Smooth muscle cell (in vitro differentiated cells): Measurements from ENCODE around the gene SLC6A18. TPM values are rescaled to one million over a fixed set of nuclear protein-coding genes. Genes with fewer than 3 reads are reported as not detected.

Experiments used
- DNase-seq: peaks from one replicate; lab custom pipeline; 2025; ENCODE audit not compliant: unreplicated experiment; lab: John Stamatoyannopoulos, UW
- H2AFZ ChIP-seq: fragments of 200-600 bp; sonication (generic); 2 replicates; pipeline ENCODE4 v1.6.0; 2016; ENCODE audit warnings: antibody characterized with exemption, low read depth, mild to moderate bottlenecking
- H3F3A ChIP-seq: fragments of 200-600 bp; sonication (generic); 2 replicates; pipeline ENCODE4 v1.6.0; 2017; ENCODE audit warnings: antibody characterized with exemption, low read depth
- H3K27ac ChIP-seq: fragments of 200-600 bp; sonication (generic); 2 replicates; pipeline ENCODE4 v1.5.1; 2016; ENCODE audit warnings: low read depth, mild to moderate bottlenecking
- H3K27me3 ChIP-seq: fragments of 200-600 bp; sonication (generic); 2 replicates; pipeline ENCODE4 v1.6.1; 2016; ENCODE audit warnings: low read depth, mild to moderate bottlenecking
- H3K36me3 ChIP-seq: fragments of 200-600 bp; sonication (generic); 2 replicates; pipeline ENCODE4 v1.5.1; 2016; ENCODE audit warnings: low read depth
- H3K4me1 ChIP-seq: fragments of 200-600 bp; sonication (generic); 2 replicates; pipeline ENCODE4 v1.5.1; 2016; ENCODE audit warnings: low read depth
- H3K4me2 ChIP-seq: fragments of 200-600 bp; sonication (generic); 2 replicates; pipeline ENCODE4 v1.6.0; 2016; ENCODE audit warnings: mild to moderate bottlenecking
- H3K4me3 ChIP-seq: fragments of 200-600 bp; sonication (generic); 2 replicates; pipeline ENCODE4 v1.5.1; 2016; ENCODE audit warnings: mild to moderate bottlenecking
- H3K79me2 ChIP-seq: fragments of 200-600 bp; sonication (generic); 2 replicates; pipeline ENCODE4 v1.6.0; 2016; ENCODE audit warnings: low read depth, mild to moderate bottlenecking
- H3K9ac ChIP-seq: fragments of 200-600 bp; sonication (generic); 2 replicates; pipeline ENCODE4 v1.6.0; 2016; ENCODE audit warnings: low read depth
- H3K9me3 ChIP-seq: fragments of 200-600 bp; sonication (generic); replicated peaks from 2 replicates; pipeline ENCODE4 v1.5.1; 2016; ENCODE audit warnings: low read depth
- H4K20me1 ChIP-seq: fragments of 200-600 bp; sonication (generic); 2 replicates; pipeline ENCODE4 v1.6.0; 2016; ENCODE audit warnings: low read depth
- CTCF ChIP-seq: fragments of 200-600 bp; sonication (generic); IDR thresholded peaks from 2 replicates; pipeline ENCODE4 v1.5.1; 2017; ENCODE audit warnings: borderline replicate concordance, mild to moderate bottlenecking, antibody characterized with exemption; ENCODE audit not compliant: insufficient read depth, poor library complexity, severe bottlenecking
- WGBS: methylation state at CpG from one replicate; pipeline ENCODE4 v1.1.7; 2016; ENCODE audit warnings: low lambda C conversion rate; 5-methylcytosine and 5-hydroxymethylcytosine counted together
- polyA plus RNA-seq: library from polyadenylated mRNA; unstranded; fragments of >200 nt; fragmentation: Nextera tagmentation; extraction: Ambion mirVana; gene quantifications from 2 replicates; pipeline ENCODE4 v1.2.1, GENCODE V29; 2016
- total RNA-seq: library from RNA; depleted of rRNA; stranded (reverse); fragments of >200 nt; gene quantifications from 2 replicates; pipeline ENCODE4 v1.2.3, GENCODE V29; 2014

SLC6A18 gene
- total and polyA plus RNA-seq, 2 experiments from 2014 or later: not detected

- Histone ChIP-seq H3K27ac (no peak overlapping the region), H4K20me1 (no peaks in the 10 kb centered on the region), H3K4me2 (no peak overlapping the region), H3K79me2 (no peaks in the 10 kb centered on the region), H3K36me3 (no peaks in the 10 kb centered on the region), H3K9ac (no peak overlapping the region), H3K9me3 (no peaks in the 10 kb centered on the region), H2AFZ (no peak overlapping the region), H3K27me3 (no peaks in the 10 kb centered on the region), H3F3A (no peaks in the 10 kb centered on the region), H3K4me1 (no peaks in the 10 kb centered on the region), H3K4me3 (no peak overlapping the region)
- DNase-seq: no peak
- TF ChIP-seq CTCF: no peak
- WGBS: 94% methylated on average over 24 of the region's 24 CpGs
These were observed 16.3 kb upstream of the SLC6A18 start for GRCh38 chr5:1208743-1209488.

- no peaks in the 10 kb centered on the region for H3K79me2 ChIP-seq
- H3K9me3 ChIP-seq: no peaks in the 10 kb centered on the region
- H3K27ac ChIP-seq: no peak overlapping the region
- 88% methylated on average over 1 of the region's 2 CpGs for WGBS
- H3K9ac ChIP-seq: no peak overlapping the region
- no peaks in the 10 kb centered on the region for H3K36me3 ChIP-seq
- H4K20me1 ChIP-seq: no peaks in the 10 kb centered on the region
- no peaks in the 10 kb centered on the region for H3K4me1 ChIP-seq
- DNase-seq: no peak
- no peaks in the 10 kb centered on the region for H3K27me3 ChIP-seq
- TF ChIP-seq CTCF: no peak
- H3K4me2 ChIP-seq: no peak overlapping the region
- no peak overlapping the region for H2AFZ ChIP-seq
- no peaks in the 10 kb centered on the region for H3F3A ChIP-seq
- no peak overlapping the region for H3K4me3 ChIP-seq
These were observed 15.7 kb upstream of the SLC6A18 start for GRCh38 chr5:1209489-1209852.

- Histone ChIP-seq H3K9me3 (no peaks in the 10 kb centered on the region), H2AFZ (no peak overlapping the region), H3K4me2 (no peak overlapping the region), H3K4me1 (no peaks in the 10 kb centered on the region), H3K79me2 (no peaks in the 10 kb centered on the region), H3F3A (no peaks in the 10 kb centered on the region), H4K20me1 (no peaks in the 10 kb centered on the region), H3K36me3 (no peaks in the 10 kb centered on the region), H3K9ac (no peak overlapping the region), H3K4me3 (no peak overlapping the region), H3K27ac (no peak overlapping the region), H3K27me3 (no peaks in the 10 kb centered on the region)
- no peak for TF ChIP-seq CTCF
- DNase-seq: no peak
- WGBS: 81% methylated on average over 16 of the region's 21 CpGs
These were observed 15.0 kb upstream of the SLC6A18 start for GRCh38 chr5:1209896-1210776.
